AG04450 (cell line): Measurements from ENCODE around the gene GSG1. TPM values are rescaled to one million over a fixed set of nuclear protein-coding genes. Genes with fewer than 3 reads are reported as not detected.
"Not testable (repeated sequence)": the region's sequence is repeated elsewhere in the genome, so short reads cannot be mapped to it uniquely, and the experiment has no call there.

Source experiments
- CTCF ChIA-PET: fragments of 300-600, 350-600 bp; formaldehyde crosslinking; extraction: SDS; loops from one replicate; lab custom pipeline; 2022; ENCODE audit warnings: antibody characterized with exemption, inconsistent platforms; lab: Charles Lee
- POLR2A ChIA-PET: fragments of 350-600 bp; formaldehyde crosslinking; extraction: SDS; loops from one replicate; lab custom pipeline; 2021; ENCODE audit warnings: antibody characterized with exemption, inconsistent platforms; lab: Yijun Ruan, JAX
- DNase-seq: peaks from one replicate; pipeline ENCODE4 v3.0.0-alpha.2; 2011; ENCODE audit warnings: low read depth, low spot score
- H3K27ac ChIP-seq: one replicate; pipeline ENCODE4 v1.5.1; 2012; ENCODE audit warnings: low read depth, low read length, control low read depth
- H3K27me3 ChIP-seq: one replicate; pipeline ENCODE4 v1.6.0; 2012; ENCODE audit warnings: low read length; ENCODE audit not compliant: control insufficient read depth, insufficient read depth
- H3K4me3 ChIP-seq: 2 replicates; pipeline ENCODE4 v1.5.1; 2011; ENCODE audit warnings: mild to moderate bottlenecking, low read depth, low read length, control low read depth
- H3K9me3 ChIP-seq: 2 replicates; pipeline ENCODE4 v1.5.1; 2012; ENCODE audit warnings: low read length; ENCODE audit not compliant: control insufficient read depth, insufficient read depth
- polyA plus RNA-seq: library from polyadenylated mRNA; depleted of rRNA; stranded (reverse); fragments of >200 nt; gene quantifications from 2 replicates; pipeline ENCODE4 v1.2.3, GENCODE V29; 2011
- TF ChIP-seq, protein P1 (sequence below): IDR thresholded peaks from 2 replicates; pipeline ENCODE4 v1.5.1; 2011; ENCODE audit warnings: low read depth, low read length, control low read depth, inconsistent platforms

GSG1 gene
- polyA plus RNA-seq, 1 experiment = 1.6 TPM

DNA sequence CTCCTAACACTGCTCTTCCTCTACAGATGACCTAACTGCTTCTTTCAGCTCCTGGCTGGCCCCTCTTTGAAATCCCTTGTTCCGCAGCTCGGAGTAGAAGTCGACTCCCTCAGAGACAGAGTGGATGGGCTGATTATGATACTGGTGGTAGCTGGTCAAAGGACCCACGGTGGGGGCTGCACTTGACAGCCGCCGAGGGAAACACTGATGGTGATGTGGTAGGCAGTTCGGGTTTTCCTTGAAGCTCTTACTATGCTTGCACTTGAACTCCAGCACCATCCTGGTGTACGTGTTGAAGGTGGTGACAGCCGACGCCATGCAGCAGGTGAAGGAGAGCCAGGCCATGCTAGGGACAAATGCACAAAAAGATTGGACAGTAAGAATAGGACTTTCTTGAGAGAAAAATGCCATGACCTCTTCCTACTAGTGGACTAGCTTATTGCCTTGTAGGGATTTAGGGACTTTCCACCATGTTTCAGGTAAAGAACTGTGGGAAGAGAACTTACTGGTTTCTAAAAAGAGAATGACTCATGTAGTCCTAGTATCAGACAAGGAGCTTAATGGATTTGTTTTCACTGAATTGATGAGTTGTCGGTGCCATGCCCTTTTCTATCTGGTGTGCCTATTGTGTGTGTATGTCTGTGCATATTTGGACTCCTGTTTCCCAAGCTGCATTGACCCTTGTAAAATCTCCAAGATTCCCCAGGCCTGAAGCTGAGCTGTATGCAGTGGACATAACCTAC lies 18.4 kb downstream of the GSG1 start:
- TF ChIP-seq, protein P1, sequence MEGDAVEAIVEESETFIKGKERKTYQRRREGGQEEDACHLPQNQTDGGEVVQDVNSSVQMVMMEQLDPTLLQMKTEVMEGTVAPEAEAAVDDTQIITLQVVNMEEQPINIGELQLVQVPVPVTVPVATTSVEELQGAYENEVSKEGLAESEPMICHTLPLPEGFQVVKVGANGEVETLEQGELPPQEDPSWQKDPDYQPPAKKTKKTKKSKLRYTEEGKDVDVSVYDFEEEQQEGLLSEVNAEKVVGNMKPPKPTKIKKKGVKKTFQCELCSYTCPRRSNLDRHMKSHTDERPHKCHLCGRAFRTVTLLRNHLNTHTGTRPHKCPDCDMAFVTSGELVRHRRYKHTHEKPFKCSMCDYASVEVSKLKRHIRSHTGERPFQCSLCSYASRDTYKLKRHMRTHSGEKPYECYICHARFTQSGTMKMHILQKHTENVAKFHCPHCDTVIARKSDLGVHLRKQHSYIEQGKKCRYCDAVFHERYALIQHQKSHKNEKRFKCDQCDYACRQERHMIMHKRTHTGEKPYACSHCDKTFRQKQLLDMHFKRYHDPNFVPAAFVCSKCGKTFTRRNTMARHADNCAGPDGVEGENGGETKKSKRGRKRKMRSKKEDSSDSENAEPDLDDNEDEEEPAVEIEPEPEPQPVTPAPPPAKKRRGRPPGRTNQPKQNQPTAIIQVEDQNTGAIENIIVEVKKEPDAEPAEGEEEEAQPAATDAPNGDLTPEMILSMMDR = no peak
- no peaks in the 10 kb centered on the region for H3K27me3 ChIP-seq
- POLR2A ChIA-PET = no interaction called here
- no peak overlapping the region for H3K4me3 ChIP-seq
- DNase-seq = no peak
- no peak overlapping the region for H3K27ac ChIP-seq
- H3K9me3 ChIP-seq = no peaks in the 10 kb centered on the region
- CTCF ChIA-PET = interaction anchor here (1.9 kb wide), 1 partner anchor 127 kb away, joined by 4 read pairs; no protein-coding TSS in a partner anchor

DNA sequence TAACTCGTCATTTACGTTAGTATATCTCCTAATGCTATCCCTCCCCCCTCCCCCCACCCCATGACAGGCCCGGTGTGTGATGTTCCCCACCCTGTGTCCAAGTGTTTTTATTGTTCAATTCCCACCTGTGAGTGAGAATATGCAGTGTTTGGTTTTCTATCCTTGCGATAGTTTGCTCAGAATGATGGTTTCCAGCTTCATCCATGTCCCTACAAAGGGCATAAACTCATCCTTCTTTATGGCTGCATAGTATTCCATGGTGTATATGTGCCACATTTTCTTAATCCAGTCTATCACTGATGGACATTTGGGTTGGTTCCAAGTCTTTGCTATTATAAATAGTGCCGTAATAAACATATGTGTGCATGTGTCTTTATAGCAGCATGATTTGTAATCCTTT lies 19.8 kb downstream of the GSG1 start:
- CTCF ChIA-PET, H3K27me3 ChIP-seq, H3K9me3 ChIP-seq, DNase-seq, POLR2A ChIA-PET, H3K27ac ChIP-seq, H3K4me3 ChIP-seq: not testable (repeated sequence)

DNA sequence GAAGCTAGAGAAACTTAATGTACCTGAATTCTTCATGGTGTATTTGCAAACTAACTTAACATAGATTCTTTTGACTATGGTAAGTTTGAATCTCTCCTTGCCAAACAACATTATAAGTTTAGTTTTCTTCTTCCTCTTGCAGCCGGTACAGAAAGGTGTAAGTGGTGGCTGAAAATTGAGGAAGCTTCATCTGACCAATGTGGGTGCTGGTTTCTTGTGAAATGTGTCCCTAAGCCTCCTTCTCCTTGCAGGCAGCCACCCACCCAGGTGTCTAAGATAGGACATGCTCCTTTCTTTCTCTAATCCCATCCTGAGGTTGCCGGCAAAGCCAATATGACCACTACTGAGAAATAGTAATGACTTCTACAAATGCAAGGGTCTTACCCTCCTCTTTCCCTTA lies 20.6 kb downstream of the GSG1 start:
- H3K27ac ChIP-seq = no peak overlapping the region
- H3K9me3 ChIP-seq = no peaks in the 10 kb centered on the region
- H3K4me3 ChIP-seq = no peak overlapping the region
- ChIA-PET POLR2A (no interaction called here), CTCF (interaction anchor here (0.7 kb wide), 1 partner anchor 129 kb away, joined by 3 read pairs; no protein-coding TSS in a partner anchor)
- TF ChIP-seq, protein P1 = no peak
- DNase-seq = no peak
- no peaks in the 10 kb centered on the region for H3K27me3 ChIP-seq

DNA sequence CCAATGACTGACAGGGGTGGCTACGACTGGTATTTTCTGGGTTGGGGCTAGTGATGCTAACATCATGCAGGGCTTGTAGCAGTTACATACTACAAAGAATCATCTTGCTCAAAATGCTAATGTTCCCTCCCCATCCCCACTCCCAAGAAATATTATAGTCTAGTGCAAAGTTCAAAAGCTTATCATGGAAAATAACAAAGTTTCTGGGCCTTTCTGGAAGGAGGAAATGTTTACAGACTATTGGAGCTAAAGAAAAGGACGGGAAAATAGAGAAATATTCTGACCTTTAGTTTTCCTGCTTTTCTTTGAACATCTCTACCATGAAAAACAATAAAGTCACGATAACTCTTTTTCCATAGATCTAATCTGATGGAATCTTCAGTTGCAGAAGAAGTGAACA lies 23.2 kb downstream of the GSG1 start:
- Histone ChIP-seq H3K27me3 (no peaks in the 10 kb centered on the region), H3K4me3 (no peak overlapping the region), H3K27ac (no peak overlapping the region), H3K9me3 (no peaks in the 10 kb centered on the region)
- no peak for DNase-seq
- CTCF ChIA-PET = interaction anchor here (1.2 kb wide), 1 partner anchor 132 kb away, joined by 4 read pairs; no protein-coding TSS in a partner anchor
- POLR2A ChIA-PET = no interaction called here
- TF ChIP-seq, protein P1 = no peak

DNA sequence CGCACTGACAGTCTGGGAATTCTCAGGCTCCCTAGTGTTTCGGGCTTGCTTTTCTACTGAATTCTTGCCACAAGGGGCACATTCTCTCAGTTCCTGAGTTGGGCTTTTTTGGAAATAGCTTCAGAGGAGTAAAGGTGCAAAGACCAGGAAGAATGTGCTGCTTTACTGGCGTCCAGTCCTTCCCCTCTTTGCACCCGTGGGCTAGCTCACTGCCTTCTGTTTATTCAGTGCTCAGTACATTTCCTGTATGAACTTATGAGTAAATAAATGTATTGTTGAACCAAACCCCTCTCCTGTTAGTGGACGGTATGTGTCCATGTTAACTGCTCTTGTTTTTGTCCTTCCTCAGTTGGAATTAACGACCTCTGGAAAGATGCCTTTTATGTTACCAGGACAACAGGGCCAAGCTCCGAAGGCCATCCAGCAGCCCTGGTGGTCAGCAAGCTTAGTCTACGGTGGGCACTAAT lies 24.0 kb downstream of the GSG1 start:
- ChIA-PET POLR2A (no interaction called here), CTCF (interaction anchor here (0.6 to 1.2 kb wide), 3 partner anchors 35 to 133 kb away, joined by 3 to 4 read pairs (median 4); no protein-coding TSS in a partner anchor)
- no peak for DNase-seq
- H3K9me3 ChIP-seq = no peaks in the 10 kb centered on the region
- no peak overlapping the region for H3K27ac ChIP-seq
- H3K27me3 ChIP-seq = no peaks in the 10 kb centered on the region
- TF ChIP-seq, protein P1 = 0 out of 2 replicates have a peak, but pooled peaks have one; percentile 20
- no peak overlapping the region for H3K4me3 ChIP-seq
